Erythroblast (primary cell): ENCODE results near the gene SCARF2.

Experiments
- GATA1 ChIP-seq: IDR thresholded peaks from 2 replicates; pipeline ENCODE4 v1.6.1; 2011; ENCODE audit warnings: low read depth, mild to moderate bottlenecking, control low read depth, low read length, moderate library complexity
- POLR2A ChIP-seq: IDR thresholded peaks from 2 replicates; pipeline ENCODE4 v1.6.1; 2011; ENCODE audit warnings: mild to moderate bottlenecking, low read length

- no peak for TF ChIP-seq POLR2A
- no peak for TF ChIP-seq GATA1
Measured at GRCh38 chr22:20405291-20405930, 32.2 kb downstream of the SCARF2 start.
